ENCODE results near the gene CORO2A. TPM values are rescaled to one million over a fixed set of nuclear protein-coding genes. Genes with fewer than 3 reads are reported as not detected.

CORO2A gene
- total and polyA plus RNA-seq, 2 of the 4 experiments (the other 2 are of a cell fraction) = 1.9 to 2.2 TPM

DNA sequence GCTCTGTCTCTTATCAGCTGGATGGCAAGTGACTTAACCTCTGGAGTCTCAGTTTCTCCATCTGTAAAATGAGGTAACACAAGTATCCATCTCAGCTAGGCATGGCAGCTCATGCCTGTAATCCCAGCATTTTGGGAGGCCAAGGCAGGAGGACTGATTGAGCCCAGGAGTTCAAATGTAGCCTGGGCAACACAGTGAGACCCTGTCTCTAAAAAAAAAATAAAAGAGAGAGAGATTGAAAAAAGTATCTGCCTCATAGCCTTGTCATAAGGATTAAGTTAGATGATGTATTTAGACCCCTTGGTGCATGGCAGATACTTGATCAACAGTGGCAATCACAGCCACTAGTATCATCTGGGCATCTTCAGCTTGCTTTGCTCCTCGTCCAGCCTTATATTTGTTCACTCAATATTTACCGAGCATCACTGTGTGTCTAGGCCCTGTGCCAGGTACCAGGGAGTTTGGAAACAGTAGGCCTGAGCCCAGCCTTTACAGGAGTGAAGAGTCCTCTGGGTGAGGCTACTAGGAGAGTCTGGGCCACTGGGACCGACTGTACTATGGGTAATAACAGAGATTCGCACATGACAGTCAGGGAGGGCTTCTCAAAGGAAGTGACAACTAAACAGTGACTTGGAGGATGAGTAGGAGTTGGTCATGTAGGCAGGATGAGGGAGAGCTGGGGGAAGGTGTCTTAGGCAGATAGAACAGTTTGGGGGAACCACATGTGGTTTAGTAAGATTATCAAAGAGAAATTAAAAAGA, 34.2 kb downstream of the CORO2A start:
- POLR2A ChIA-PET (ENCODE audit: unreplicated experiment) = no interaction called here

More for the DNA sequence above, 34.2 kb downstream of the CORO2A start:
- Histone ChIP-seq H3K4me1 (ENCODE audit: control insufficient read depth, insufficient read depth, low read length) (no peaks in the 10 kb centered on the region), H3K4me3 (ENCODE audit: insufficient read depth, low read depth, low read length) (no peak overlapping the region), H2BK120ac (ENCODE audit: low read depth, low read length) (no peak overlapping the region), H3K23ac (ENCODE audit: low read depth, low read length) (no peak overlapping the region), H3K27me3 (ENCODE audit: control insufficient read depth, insufficient read depth, low read length) (peaks cover 7% of the 10 kb centered on the region; the same call in 1 of the 2 replicates), H3K4ac (ENCODE audit: low read depth, low read length) (no peak overlapping the region), H2BK5ac (ENCODE audit: low read depth, low read length, poor library complexity, severe bottlenecking) (no peak overlapping the region), H4K91ac (ENCODE audit: insufficient read depth, low read depth, low read length) (no peak overlapping the region), H3K9me3 (ENCODE audit: control insufficient read depth, insufficient read depth, low read length) (no peaks in the 10 kb centered on the region), H3K27ac (ENCODE audit: insufficient read depth, low read length) (no peak overlapping the region), H3K14ac (replicated peaks; ENCODE audit: low read depth, low read length) (no peak overlapping the region), H3K18ac (ENCODE audit: low read depth, low read length) (no peak overlapping the region), H2BK20ac (ENCODE audit: low read depth, low read length) (no peak overlapping the region), H3K79me1 (ENCODE audit: low read depth in 1 of 2, low read length in 2 of 2) (no peaks in the 10 kb centered on the region), H3K9me1 (ENCODE audit: insufficient read depth, low read length) (no peaks in the 10 kb centered on the region), H2AK9ac (replicated peaks; ENCODE audit: low read depth, low read length, poor library complexity) (no peak overlapping the region), H3K36me3 (ENCODE audit: control insufficient read depth, insufficient read depth, low read length) (no peaks in the 10 kb centered on the region), H2AFZ (replicated peaks; ENCODE audit: low read length, poor library complexity) (no peak overlapping the region), H3K9ac (ENCODE audit: low read depth, low read length) (no peak overlapping the region), H3K4me2 (ENCODE audit: low read depth, low read length) (no peak overlapping the region), H2BK15ac (ENCODE audit: low read depth, low read length) (no peak overlapping the region), H4K8ac (ENCODE audit: low read depth in 2 of 2, low read length in 2 of 2) (no peak overlapping the region), H4K20me1 (ENCODE audit: insufficient read depth, low read length) (no peaks in the 10 kb centered on the region), H3K56ac (ENCODE audit: extremely low read depth, insufficient read depth, low read length) (no peak overlapping the region), H4K5ac (ENCODE audit: low read depth, low read length) (no peak overlapping the region), H2AK5ac (ENCODE audit: low read depth, low read length) (no peak overlapping the region)
- no TSS peak for BruUV-seq (replicated peaks)
- intact Hi-C loops (cut with micrococcal nuclease) = no loop called here
- ATAC-seq (ENCODE audit: low read depth) (no peak), DNase-seq (no peak)
- dilution Hi-C loops (cut with HindIII; ENCODE audit: low sequenced_read_pairs, unreplicated experiment) = no loop called here
- TF ChIP-seq BHLHE40 (IDR thresholded peaks at IDR 0.05; ENCODE audit: low read depth, low read length) = no peak
- no peak for TF ChIP-seq MAFK (IDR thresholded peaks at IDR 0.05; ENCODE audit: low read depth, low read length)
- no peak for TF ChIP-seq SMC3 (IDR thresholded peaks at IDR 0.05; ENCODE audit: low read depth, low read length)
- no peak for TF ChIP-seq MXI1 (IDR thresholded peaks at IDR 0.05; ENCODE audit: borderline replicate concordance, low read depth, low read length)
- no peak for TF ChIP-seq MAZ (IDR thresholded peaks at IDR 0.05; ENCODE audit: borderline replicate concordance, low read depth, low read length)
- no peak for TF ChIP-seq POLR2A (IDR thresholded peaks at IDR 0.05; ENCODE audit: low read depth, low read length)
- no peak for TF ChIP-seq CHD1 (IDR thresholded peaks at IDR 0.05; ENCODE audit: low read depth, low read length)
- TF ChIP-seq, protein P1, sequence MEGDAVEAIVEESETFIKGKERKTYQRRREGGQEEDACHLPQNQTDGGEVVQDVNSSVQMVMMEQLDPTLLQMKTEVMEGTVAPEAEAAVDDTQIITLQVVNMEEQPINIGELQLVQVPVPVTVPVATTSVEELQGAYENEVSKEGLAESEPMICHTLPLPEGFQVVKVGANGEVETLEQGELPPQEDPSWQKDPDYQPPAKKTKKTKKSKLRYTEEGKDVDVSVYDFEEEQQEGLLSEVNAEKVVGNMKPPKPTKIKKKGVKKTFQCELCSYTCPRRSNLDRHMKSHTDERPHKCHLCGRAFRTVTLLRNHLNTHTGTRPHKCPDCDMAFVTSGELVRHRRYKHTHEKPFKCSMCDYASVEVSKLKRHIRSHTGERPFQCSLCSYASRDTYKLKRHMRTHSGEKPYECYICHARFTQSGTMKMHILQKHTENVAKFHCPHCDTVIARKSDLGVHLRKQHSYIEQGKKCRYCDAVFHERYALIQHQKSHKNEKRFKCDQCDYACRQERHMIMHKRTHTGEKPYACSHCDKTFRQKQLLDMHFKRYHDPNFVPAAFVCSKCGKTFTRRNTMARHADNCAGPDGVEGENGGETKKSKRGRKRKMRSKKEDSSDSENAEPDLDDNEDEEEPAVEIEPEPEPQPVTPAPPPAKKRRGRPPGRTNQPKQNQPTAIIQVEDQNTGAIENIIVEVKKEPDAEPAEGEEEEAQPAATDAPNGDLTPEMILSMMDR (conservative IDR thresholded peaks at IDR 0.05; ENCODE audit: low read depth, low read length) = no peak
- TF ChIP-seq RCOR1 (IDR thresholded peaks at IDR 0.05; ENCODE audit: insufficient replicate concordance, low read length) = no peak
- TF ChIP-seq, protein P2, sequence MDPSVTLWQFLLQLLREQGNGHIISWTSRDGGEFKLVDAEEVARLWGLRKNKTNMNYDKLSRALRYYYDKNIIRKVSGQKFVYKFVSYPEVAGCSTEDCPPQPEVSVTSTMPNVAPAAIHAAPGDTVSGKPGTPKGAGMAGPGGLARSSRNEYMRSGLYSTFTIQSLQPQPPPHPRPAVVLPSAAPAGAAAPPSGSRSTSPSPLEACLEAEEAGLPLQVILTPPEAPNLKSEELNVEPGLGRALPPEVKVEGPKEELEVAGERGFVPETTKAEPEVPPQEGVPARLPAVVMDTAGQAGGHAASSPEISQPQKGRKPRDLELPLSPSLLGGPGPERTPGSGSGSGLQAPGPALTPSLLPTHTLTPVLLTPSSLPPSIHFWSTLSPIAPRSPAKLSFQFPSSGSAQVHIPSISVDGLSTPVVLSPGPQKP (IDR thresholded peaks at IDR 0.05; ENCODE audit: borderline replicate concordance, low read depth, low read length) = no peak
- no peak for TF ChIP-seq RAD21 (IDR thresholded peaks at IDR 0.05; ENCODE audit: low read length)
- no peak for TF ChIP-seq RFX5 (IDR thresholded peaks at IDR 0.05; ENCODE audit: low read depth, low read length)
- no peak for TF ChIP-seq NFE2L2 (IDR thresholded peaks at IDR 0.05; ENCODE audit: low read depth, low read length)
- no peak for TF ChIP-seq FOS (IDR thresholded peaks at IDR 0.05; ENCODE audit: low read depth, low read length)
- in situ Hi-C loops (cut with MboI; ENCODE audit: low sequenced_read_pairs) = no loop called here
- CTCF ChIA-PET = no interaction called here
- 80% methylated on average over 3 of the region's 4 CpGs; no CpG with 5 or more reads in 1 of the 2 experiments for WGBS, 2 experiments (ENCODE audit: extremely low coverage in 2 of 2, insufficient read length in 1 of 2)

Data from IMR-90 (cell line).